HL-60 (cell line): Measurements from ENCODE around the gene LAMA2.

Source experiments
- DNase-seq, 2 experiments: peaks; one replicate each; pipeline ENCODE4 v3.0.0-alpha.2; 2010 to 2020; ENCODE audit warnings: low read depth in 1 of 2, low spot score in 1 of 2
- H3K27ac ChIP-seq: fragments of 250-450 bp; sonication (Bioruptor Pico); replicated peaks from 2 replicates; pipeline ENCODE4 v1.5.1; 2020; ENCODE audit warnings: mild to moderate bottlenecking, moderate library complexity
- H3K27me3 ChIP-seq: fragments of 250-450 bp; sonication (Bioruptor Pico); 2 replicates; pipeline ENCODE4 v1.5.1; 2021; ENCODE audit warnings: mild to moderate bottlenecking, moderate library complexity; ENCODE audit not compliant: insufficient read depth, poor library complexity, severe bottlenecking
- H3K4me3 ChIP-seq: replicated peaks from 2 replicates; pipeline ENCODE4 v1.5.1; 2011; ENCODE audit warnings: mild to moderate bottlenecking, control low read depth, low read length; ENCODE audit not compliant: insufficient read depth
- GABPA ChIP-seq: IDR thresholded peaks from 2 replicates; pipeline ENCODE4 v1.6.1; 2012; ENCODE audit warnings: low read depth
- POLR2AphosphoS5 ChIP-seq: IDR thresholded peaks from 2 replicates; pipeline ENCODE4 v1.6.1; 2012; ENCODE audit warnings: low read depth
- SPI1 ChIP-seq: IDR thresholded peaks from 2 replicates; pipeline ENCODE4 v1.6.1; 2012; ENCODE audit warnings: low read depth, mild to moderate bottlenecking, borderline replicate concordance
- TF ChIP-seq, protein P1 (sequence below): IDR thresholded peaks from one replicate; pipeline ENCODE4 v1.5.1; 2011; ENCODE audit warnings: low read length, control low read depth, inconsistent platforms; ENCODE audit not compliant: insufficient read depth
- TF ChIP-seq, protein P2 (sequence below): IDR thresholded peaks from 2 replicates; pipeline ENCODE4 v1.6.1; 2012; ENCODE audit warnings: low read depth; ENCODE audit not compliant: insufficient replicate concordance

The LAMA2 gene

DNA sequence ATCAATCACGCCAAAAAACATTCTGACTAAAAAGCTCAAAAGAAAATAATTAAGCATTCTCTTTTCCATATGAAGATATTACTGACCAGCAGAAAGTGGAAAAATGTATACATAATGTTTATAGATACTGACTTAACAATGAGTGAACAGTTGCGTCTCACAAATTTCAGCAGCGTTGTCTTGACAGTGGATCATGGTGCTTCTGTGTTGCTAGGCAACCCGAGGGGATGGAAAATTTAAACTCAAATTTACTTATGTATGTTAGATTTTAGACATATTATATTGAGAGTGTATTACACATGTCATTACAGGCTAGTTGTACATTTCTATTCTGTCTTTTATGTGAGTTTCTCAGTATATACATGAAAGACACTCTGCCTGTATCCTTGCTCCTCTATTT is 110.2 kb downstream of the LAMA2 start:
- no peak for DNase-seq
- H3K4me3 ChIP-seq = no peak overlapping the region
- no peak overlapping the region for H3K27ac ChIP-seq
- TF ChIP-seq, protein P1, sequence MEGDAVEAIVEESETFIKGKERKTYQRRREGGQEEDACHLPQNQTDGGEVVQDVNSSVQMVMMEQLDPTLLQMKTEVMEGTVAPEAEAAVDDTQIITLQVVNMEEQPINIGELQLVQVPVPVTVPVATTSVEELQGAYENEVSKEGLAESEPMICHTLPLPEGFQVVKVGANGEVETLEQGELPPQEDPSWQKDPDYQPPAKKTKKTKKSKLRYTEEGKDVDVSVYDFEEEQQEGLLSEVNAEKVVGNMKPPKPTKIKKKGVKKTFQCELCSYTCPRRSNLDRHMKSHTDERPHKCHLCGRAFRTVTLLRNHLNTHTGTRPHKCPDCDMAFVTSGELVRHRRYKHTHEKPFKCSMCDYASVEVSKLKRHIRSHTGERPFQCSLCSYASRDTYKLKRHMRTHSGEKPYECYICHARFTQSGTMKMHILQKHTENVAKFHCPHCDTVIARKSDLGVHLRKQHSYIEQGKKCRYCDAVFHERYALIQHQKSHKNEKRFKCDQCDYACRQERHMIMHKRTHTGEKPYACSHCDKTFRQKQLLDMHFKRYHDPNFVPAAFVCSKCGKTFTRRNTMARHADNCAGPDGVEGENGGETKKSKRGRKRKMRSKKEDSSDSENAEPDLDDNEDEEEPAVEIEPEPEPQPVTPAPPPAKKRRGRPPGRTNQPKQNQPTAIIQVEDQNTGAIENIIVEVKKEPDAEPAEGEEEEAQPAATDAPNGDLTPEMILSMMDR = no peak
- TF ChIP-seq, protein P2, sequence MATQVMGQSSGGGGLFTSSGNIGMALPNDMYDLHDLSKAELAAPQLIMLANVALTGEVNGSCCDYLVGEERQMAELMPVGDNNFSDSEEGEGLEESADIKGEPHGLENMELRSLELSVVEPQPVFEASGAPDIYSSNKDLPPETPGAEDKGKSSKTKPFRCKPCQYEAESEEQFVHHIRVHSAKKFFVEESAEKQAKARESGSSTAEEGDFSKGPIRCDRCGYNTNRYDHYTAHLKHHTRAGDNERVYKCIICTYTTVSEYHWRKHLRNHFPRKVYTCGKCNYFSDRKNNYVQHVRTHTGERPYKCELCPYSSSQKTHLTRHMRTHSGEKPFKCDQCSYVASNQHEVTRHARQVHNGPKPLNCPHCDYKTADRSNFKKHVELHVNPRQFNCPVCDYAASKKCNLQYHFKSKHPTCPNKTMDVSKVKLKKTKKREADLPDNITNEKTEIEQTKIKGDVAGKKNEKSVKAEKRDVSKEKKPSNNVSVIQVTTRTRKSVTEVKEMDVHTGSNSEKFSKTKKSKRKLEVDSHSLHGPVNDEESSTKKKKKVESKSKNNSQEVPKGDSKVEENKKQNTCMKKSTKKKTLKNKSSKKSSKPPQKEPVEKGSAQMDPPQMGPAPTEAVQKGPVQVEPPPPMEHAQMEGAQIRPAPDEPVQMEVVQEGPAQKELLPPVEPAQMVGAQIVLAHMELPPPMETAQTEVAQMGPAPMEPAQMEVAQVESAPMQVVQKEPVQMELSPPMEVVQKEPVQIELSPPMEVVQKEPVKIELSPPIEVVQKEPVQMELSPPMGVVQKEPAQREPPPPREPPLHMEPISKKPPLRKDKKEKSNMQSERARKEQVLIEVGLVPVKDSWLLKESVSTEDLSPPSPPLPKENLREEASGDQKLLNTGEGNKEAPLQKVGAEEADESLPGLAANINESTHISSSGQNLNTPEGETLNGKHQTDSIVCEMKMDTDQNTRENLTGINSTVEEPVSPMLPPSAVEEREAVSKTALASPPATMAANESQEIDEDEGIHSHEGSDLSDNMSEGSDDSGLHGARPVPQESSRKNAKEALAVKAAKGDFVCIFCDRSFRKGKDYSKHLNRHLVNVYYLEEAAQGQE = no peak
- no peak for TF ChIP-seq SPI1
- TF ChIP-seq POLR2AphosphoS5 = no peak
- TF ChIP-seq GABPA = no peak
- H3K27me3 ChIP-seq = no peaks in the 10 kb centered on the region

GRCh38 chr6:128997880-128998279 is 114.9 kb downstream of the LAMA2 start:
- TF ChIP-seq GABPA (no peak), POLR2AphosphoS5 (no peak), SPI1 (no peak)
- TF ChIP-seq, protein P1 = no peak
- TF ChIP-seq, protein P2 = no peak
- Histone ChIP-seq H3K4me3 (no peak overlapping the region), H3K27me3 (no peaks in the 10 kb centered on the region), H3K27ac (no peak overlapping the region)
- DNase-seq = no peak

GRCh38 chr6:129006724-129007514 is 124.0 kb downstream of the LAMA2 start:
- TF ChIP-seq GABPA = no peak
- TF ChIP-seq POLR2AphosphoS5 = no peak
- TF ChIP-seq SPI1 = no peak
- TF ChIP-seq, protein P2 = no peak
- TF ChIP-seq, protein P1 = no peak
- no peaks in the 10 kb centered on the region for H3K27me3 ChIP-seq
- H3K27ac ChIP-seq = no peak overlapping the region
- no peak overlapping the region for H3K4me3 ChIP-seq
- DNase-seq = no peak
